LoVo (cell line): ENCODE results near the gene EDC4.
A peak's percentile ranks its signal among the peaks of the same experiment; 100 is the strongest.

Source experiments
- DNase-seq: peaks from one replicate; pipeline ENCODE4 v3.0.0-alpha.2; 2016; ENCODE audit warnings: low spot score

EDC4 gene, protein sequence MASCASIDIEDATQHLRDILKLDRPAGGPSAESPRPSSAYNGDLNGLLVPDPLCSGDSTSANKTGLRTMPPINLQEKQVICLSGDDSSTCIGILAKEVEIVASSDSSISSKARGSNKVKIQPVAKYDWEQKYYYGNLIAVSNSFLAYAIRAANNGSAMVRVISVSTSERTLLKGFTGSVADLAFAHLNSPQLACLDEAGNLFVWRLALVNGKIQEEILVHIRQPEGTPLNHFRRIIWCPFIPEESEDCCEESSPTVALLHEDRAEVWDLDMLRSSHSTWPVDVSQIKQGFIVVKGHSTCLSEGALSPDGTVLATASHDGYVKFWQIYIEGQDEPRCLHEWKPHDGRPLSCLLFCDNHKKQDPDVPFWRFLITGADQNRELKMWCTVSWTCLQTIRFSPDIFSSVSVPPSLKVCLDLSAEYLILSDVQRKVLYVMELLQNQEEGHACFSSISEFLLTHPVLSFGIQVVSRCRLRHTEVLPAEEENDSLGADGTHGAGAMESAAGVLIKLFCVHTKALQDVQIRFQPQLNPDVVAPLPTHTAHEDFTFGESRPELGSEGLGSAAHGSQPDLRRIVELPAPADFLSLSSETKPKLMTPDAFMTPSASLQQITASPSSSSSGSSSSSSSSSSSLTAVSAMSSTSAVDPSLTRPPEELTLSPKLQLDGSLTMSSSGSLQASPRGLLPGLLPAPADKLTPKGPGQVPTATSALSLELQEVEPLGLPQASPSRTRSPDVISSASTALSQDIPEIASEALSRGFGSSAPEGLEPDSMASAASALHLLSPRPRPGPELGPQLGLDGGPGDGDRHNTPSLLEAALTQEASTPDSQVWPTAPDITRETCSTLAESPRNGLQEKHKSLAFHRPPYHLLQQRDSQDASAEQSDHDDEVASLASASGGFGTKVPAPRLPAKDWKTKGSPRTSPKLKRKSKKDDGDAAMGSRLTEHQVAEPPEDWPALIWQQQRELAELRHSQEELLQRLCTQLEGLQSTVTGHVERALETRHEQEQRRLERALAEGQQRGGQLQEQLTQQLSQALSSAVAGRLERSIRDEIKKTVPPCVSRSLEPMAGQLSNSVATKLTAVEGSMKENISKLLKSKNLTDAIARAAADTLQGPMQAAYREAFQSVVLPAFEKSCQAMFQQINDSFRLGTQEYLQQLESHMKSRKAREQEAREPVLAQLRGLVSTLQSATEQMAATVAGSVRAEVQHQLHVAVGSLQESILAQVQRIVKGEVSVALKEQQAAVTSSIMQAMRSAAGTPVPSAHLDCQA (N-terminal part only)

DNA sequence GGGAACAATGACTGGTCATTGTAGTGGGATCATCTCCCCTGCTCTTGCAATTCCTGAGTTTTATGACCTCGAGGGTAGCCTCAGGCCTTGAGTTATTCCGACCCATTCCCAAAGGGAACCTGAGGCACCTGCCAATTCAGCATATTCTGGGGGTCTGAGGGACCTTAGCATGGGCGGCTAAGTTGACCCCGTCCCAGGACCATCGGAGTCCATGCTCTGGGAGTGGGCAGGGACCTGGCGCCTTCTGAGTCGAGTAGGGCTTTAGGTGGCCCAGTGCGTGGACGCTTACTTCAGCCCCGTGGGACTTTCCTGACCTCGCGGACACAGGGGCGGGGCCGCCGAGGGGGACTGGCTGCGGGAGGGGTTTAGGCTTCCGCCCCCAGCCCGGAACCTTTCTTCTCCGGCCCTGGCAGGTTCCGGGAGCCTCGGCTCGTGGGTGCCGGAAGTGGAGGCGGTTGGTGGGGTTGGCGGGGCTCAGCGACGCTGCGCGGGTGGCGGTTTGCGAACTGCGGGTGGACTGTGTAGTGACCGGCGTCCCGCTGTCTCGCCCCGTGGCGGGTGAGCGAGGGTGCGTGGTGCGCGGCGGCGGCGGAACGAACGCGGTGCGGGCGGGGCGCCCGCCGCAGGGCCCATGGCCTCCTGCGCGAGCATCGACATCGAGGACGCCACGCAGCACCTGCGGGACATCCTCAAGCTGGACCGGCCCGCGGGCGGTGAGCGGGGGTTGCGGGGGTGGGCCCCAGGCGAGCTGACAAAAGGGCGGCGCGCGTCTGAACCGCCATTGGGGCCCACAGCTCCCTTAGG is at the start of gene EDC4:
EDC4 (plus strand) TSS at position 422 of the 804 bp plus-strand sequence; CDS start at position 632, 210 bp downstream.
- peak; percentile 73 for DNase-seq

DNA sequence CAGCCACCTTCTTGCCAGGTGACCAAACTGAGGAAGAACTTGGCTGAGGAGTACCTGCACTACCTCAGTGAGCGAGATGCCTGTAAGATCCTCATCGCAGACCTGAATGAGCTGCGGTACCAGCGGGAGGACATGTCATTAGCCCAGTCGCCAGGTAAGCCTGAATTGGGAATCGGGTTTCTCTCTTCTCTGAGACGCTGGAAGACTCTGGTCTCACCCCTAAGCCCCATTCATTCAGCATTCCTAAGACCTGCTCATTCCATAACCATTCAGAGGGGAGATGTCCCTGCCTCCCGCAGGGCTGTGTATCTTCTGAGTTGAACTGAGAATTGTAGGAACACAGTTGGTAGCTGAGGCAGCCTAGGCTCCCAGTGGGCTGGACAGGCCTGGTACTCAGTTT is 47.7 kb upstream of the EDC4 start:
- no peak for DNase-seq

DNA sequence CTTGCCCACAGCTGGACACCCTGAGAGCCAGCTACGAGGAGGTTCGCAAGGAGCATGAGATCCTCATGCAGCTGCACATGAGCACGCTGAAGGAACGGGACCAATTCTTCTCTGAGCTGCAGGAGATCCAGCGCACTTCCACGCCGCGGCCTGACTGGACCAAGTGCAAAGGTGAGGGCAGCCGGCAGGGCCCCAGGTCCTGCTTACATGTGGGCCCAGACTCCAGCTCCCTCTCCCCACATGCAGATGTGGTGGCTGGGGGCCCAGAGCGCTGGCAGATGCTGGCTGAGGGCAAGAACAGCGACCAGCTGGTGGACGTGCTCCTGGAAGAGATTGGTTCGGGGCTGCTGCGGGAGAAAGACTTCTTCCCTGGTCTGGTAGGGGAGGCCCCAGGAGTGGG is 46.9 kb upstream of the EDC4 start:
- DNase-seq, result no peak

DNA sequence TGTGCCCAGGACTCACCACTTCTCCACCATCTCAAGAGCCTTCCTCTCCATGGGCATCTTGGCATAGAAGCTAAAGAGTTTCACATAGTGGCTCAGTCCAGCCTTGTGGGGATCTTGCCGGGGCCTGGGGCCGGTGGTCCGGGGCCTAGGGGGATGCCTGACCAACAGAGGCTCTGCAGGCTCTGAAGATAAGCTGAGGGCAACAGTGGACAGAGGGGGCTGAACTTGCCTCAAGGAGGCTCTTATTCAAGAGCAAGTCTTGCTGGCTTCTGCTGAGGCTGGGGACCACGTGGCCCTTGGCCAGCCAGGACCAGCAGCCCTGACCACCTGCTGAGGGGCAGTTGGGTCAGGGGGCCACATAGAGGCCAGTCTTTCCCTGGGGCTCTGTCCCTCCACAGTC is 44.2 kb upstream of the EDC4 start:
- DNase-seq, result no peak

- peak; percentile 36 for DNase-seq
Observed at GRCh38 chr16:67833030-67833414, 39.8 kb upstream of the EDC4 start.

- DNase-seq, result peak; percentile 90
Observed at GRCh38 chr16:67833415-67834241, 39.2 kb upstream of the EDC4 start.

- DNase-seq, result no peak
Observed at GRCh38 chr16:67834242-67834614, 38.6 kb upstream of the EDC4 start.

DNA sequence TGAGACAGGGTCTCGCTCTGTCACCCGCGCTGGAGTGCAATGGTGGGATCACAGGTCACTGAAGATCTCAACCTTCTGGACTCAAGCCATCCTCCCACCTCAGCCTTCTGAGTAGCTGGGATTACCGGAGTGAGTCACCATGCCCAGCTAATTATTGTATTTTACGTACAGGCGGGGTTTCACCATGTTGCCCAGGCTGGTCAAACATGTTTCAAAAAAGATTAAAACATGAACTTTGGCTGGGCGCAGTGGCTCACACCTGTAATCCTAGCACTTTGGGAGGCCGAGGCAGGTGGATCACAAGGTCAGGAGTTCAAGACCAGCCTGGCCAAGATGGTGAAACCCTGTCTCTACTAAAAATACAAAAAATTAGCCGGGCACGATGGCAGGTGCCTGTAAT is 35.7 kb upstream of the EDC4 start:
- DNase-seq, result peak; percentile 18

DNA sequence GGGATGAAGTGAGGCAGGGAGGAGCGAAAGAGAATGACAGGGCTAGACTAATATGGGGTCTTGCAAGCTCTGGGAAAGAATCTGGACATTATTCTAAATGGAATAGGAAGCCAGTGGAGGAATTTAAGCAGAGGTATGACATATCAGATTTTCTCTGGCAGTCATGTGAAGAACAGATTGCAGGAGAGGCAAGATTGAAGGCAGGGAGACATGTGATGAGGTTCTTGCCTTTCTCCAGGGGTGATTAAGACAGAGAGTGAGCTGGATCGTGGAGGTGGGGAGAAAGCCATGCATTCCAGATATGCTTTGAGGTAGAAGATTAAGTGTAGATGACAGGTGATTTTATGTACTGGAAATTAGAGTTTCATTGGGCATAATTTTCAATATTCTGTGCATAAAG is 35.0 kb upstream of the EDC4 start:
- DNase-seq, result no peak

DNA sequence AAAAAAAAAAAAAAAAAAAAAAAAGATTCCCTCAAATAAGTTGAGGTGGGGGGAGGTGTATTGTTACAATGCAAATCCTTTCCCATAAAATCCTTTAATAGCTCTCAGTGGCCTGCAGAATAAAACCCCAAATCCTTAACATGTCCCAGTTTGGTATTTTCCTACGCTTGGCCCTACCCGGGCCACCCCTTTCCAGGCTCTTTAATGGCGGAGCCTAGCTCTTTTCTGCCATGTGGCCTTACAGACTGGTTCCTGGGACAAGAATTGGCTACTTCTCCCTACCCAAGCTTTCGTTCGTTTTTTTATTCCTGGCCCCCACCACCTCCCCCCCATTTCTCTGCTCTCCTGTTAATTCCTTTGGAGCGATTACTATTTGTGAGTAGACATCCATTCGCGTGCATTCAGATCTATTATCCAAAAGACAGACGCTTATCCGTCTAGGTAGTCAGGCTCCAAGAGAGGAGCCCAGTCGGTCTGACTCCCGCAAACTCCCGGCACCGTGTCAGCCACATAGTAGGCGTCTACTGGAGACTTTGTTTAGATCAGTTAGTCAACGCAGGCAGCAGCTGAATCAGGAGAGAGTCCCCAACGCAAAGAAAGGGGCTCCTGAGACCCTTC is 31.5 kb upstream of the EDC4 start:
- no peak for DNase-seq

DNA sequence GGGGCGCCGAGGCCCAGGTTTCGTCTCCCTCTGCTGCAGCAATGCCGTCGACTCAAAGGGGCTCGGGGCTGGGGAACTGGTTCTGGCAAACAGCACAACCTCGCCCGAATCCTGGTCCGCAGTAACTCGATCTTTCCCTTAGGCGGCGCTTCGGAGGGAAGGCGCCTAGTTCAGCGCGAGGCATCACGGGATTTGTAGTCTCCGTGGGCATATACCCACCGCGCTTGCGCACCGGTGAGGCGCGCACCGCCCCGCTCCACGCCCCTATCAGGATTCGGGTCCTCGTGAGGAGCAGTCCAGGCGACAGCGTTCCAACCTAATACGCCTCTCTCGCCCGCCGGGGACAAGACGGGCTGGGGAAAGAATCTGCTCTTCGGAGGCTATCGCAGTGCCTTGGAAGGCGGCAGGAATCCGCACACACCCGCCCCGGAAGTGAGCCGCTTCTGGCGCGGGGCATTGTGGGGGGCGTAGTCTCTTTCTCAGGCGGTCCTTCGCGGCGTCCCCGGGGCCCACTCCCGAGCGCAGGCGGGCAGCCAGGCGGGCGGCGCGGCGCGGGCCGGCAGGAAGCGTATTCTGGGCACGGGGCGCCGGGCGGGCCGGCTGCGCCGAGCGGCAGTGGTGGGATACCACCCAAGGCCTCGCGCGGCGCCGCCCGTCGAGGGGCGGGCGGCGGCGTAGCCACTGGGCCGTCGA is 30.9 kb upstream of the EDC4 start, which contains the start of gene THAP11:
THAP11 (plus strand) TSS at position 505 of the 693 bp plus-strand sequence. CDS start 235 bp downstream, outside the sequence.
- peak; percentile 97 for DNase-seq

GRCh38 chr16:67842509-67843342 is 30.1 kb upstream of the EDC4 start:
- DNase-seq, result no peak

DNA sequence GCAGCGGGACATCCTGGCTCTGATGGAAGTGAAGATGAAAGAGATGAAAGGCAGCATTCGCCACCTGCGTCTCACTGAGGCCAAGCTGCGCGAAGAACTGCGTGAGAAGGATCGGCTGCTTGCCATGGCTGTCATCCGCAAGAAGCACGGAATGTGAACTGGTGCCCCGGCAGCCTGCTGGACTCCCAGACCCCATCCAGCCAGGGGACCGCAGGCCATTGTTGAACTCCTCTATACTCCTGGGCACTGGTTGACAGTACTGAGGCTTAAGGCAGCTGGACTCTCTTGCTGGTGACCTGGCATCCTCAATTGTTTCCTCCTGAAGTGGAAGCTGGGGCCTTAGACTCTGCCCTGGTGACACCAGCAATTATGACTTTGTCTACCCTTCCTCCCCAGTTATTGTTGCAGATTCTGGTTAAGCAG is 29.5 kb upstream of the EDC4 start:
- DNase-seq, result no peak

- DNase-seq, result no peak
Observed at GRCh38 chr16:67844497-67844896, 28.4 kb upstream of the EDC4 start.

DNA sequence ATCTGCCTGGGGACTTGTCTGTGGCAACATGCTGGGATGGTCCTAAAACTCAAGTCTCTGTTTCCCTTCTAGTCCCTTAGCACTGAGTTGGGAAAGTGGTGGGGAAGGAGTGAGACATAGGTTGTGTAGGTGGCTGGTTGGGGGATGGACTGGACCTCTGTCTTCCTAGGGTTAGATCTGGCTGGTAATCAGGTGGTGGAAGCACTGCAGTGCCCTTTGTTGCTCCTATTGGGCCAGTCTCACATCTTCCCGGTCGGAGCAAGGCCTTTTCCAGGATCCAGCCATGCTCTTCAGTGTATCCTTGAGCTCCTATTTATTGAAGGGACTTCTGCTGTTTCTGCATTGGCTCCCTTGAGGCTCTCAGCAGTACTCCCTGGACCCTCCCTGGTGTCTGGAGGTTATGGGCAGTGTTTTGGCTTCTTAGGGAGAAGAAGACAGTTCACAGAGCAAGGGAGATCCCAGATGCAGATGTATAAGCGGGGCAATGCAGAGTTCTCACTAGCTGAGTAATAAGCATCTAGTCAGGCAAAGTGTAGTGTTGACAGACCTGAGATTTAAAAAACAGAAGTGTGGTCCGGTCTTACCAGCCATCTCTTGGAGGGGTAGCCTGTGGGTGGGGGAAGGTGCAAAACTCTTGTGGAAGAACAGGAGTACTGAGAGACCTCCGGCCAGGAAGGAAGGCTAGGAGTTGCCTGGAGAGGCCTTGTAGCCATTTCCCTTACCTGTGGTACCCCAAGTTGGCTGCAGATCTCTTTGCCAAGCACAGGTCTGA is 27.4 kb upstream of the EDC4 start:
- DNase-seq, result no peak

DNA sequence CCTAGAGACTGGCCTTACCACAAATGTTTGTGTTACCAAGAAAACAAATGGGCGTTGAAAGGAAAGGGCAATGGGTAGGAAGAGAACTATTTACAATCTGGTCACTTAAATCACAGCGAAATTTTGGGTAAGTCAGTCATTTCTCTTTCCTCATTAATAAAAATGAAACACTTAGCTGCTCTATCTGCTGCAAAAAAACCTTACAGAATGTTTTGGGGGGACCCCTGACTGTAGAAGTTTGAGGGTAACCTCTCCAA is 26.9 kb upstream of the EDC4 start:
- no peak for DNase-seq

- DNase-seq, result peak; percentile 95
Observed at GRCh38 chr16:67846320-67847063, 26.4 kb upstream of the EDC4 start, which contains the start of gene NUTF2. NUTF2 (plus strand) TSS chr16:67846933; CDS start chr16:67865131, 18,198 bp downstream.
